HG03565 (cell line): ENCODE data around the gene TMEM128.
"Not testable (repeated sequence)": the region's sequence is repeated elsewhere in the genome, so short reads cannot be mapped to it uniquely, and the experiment has no call there.

Experiments
- ATAC-seq: cut with Tn5 transposase; IDR thresholded peaks from one replicate; pipeline ENCODE4 v1.9.1; 2021; ENCODE audit warnings: mild to moderate bottlenecking, moderate library complexity; ENCODE audit not compliant: unreplicated experiment

Gene TMEM128

DNA sequence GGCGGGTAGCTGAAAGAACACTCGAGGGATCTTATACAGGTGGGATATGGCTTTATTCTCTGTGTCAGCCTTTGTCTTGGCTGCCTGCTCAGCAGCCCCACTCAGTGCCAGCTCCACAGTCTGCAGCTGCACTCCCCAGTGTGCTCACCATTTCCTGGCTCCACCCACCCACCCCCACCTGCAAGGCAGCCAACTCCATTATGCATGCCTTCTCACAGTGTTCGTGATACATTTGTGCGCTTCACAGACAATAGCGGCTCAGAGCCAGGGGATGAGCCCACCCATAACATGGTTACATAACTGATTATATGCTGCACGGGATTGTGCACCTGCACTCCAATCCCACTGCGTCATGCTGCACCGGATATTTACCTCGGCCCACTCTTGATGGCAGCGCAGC is 8.8 kb upstream of the TMEM128 start:
- no peak for ATAC-seq

DNA sequence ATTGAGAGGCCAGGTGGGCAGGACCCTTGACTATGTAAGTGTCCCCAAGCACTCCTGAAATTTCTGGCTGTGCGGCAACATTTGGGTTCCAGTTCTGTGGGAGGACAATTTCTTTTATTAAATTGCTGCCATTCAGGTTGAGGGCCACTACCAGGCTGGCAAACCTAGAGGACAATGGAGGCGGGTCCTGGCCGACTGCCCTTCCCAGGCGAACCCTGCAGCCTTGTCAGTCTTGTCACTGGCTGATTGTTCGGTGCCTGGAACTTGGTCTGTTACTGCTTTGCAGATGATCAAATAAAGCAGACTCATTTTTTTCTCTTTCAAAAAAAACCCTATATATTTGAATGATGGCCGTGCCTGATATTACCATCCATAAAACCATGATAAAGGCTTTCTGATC is 6.6 kb upstream of the TMEM128 start:
- ATAC-seq = no peak

DNA sequence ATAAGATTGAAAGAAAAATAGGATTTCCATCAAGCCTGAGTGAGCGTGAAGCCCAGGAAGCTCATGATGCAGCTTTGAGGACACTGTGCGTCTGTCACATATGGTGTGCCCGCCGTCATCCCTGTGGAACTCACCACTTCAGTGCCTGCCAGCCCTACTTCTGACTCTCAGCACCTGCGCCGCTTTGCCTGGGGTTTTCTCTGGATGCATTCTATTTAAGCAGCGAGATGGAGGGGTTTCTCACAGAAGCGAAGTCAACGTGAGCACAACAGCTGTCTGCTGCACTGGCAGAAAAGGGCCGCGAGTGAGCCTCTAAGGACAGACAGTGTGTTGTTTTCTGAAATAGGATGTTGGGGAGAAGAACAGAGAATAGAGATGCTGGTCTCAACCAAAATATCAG is 6.2 kb upstream of the TMEM128 start:
- ATAC-seq = no peak

DNA sequence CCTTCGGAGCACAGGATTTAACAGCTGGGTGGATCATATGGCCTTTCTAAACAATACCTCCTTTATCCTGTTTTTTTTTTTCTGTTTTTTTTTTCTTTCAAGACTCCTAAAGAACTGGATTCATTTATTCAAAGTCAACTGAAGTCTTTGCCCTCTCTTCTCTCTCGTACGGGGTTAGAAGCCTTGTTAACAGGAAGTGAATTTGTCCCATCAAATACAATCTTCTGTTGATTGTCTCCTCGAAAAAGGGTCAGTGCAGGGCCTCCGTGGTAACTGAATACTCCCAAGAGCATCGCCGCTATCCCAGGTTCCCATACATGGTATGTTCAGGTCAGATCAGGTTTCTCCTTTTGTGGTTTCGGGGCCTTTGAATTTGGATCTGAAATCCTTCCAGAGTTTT is 1.8 kb upstream of the TMEM128 start:
- no peak for ATAC-seq

DNA sequence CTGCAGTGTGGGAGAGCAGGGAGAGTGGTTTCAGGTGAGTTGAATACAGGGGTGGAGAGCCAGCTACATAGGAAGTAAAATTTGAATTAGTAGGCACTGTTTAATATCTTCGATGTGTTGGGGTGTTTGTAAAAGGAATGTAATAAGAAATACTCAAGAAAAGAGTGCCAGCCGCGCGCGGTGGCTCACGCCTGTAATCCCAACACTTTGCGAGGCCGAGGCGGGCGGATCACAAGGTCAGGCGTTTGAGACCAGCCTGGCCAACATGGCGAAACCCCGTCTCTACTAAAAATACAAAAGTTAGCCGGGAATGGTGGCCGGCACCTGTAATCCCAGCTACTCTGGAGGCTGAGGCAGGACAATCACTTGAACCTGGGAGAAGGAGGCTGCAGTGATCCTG is 1.3 kb upstream of the TMEM128 start:
- ATAC-seq = not testable (repeated sequence)

DNA sequence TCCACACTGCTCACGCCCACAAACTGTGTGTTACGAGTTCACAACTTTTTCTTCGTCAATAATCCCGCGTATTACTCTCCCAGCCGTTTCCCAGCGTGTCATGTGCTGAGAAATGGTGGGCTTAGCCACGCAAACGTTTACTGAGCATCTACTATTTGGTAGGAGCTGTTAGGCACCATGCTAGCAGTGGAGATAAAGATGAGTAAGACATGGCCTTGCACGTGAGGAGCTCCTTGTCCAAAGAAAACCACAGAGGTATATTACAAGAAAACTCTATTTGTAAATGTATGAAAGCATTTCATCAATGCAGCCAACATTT is 821 bp upstream of the TMEM128 start:
- ATAC-seq = no peak

DNA sequence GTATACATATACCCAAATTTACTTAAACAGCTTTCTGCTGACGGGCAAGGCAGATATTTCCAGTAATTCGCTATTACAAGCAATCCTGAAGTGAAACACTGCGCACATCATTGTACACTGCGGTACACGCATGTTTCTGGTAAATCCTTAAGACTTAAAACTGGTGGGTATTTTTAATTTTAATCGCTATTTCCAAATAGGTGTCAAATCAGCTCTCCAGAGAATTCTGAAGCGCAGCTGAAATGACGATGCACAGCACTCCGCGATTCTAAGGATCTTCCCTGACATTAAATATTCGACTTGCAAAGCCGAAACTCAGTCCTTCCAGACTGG is 361 bp downstream of the TMEM128 start:
- ATAC-seq = peak; percentile 3

DNA sequence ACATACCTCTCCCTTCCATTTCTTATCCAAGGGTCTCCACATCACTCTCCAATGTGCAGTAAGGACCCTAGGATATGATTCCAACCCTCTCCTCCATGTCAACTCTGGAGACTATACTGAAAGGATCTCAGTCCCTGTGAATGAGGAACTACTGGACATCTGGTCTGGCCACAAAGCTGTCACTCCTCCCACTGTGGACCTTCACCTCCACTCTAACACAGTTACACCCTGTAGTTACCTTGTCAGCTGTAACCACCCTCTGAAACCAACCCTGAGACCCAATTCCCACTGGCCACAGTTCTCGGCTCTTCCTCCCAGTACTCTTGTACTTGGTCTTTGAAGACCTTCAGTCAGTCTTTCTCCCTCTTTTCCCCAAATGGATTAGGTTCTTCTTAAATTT is 2.9 kb downstream of the TMEM128 start:
- ATAC-seq = no peak

DNA sequence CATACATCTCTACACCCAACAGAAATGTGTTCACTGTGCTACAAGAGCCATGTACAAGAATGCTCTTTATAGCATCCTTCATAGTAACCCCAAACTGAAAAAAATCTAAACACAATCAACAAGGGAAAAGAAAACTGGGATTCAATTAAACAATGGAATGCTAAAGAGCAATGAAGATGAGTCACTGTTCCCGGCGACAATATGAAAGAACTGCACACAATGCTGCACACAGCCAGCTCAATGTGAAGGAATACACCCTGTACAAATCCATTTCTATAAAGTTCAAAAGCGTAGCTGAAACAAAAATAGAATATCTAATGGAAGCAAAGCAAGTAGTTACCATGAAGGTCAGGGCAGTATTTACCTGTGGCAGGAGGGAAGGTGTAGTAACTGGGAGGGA is 8.5 kb downstream of the TMEM128 start:
- not testable (repeated sequence) for ATAC-seq

DNA sequence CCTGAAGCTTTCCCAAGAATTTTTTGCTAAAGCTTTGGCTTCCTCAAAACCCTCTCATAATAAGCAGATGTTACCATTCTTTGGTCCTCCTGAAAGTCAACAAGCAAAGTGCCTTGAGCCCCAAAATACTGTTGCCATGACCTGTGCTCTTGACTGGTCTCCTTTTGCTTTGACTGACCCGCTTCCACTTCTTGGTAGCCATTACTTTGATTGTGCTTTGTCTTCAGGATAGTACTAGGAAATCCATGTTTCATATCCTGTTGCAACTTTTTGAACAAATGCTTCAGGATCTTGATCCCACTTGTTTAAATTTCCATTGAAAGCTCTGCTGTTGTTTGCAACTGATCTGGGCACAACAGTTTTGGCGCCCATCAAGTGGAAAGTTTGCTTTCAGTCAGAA is 14.4 kb downstream of the TMEM128 start:
- no peak for ATAC-seq

DNA sequence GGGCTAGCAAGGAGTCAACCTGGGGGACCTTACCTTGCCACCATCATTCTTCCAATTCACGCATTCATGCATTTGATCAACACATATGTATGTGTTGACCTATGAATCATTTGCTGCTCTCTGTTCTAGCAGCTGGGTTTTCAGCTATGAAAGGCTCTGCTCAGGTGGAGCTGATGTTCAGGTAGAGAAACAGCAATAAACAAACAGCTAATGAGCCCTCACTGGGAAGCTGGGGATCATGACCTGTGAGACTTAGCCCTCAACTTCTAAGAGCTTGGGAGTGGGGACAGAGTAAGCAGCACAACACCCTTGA is 19.7 kb downstream of the TMEM128 start:
- ATAC-seq = no peak

DNA sequence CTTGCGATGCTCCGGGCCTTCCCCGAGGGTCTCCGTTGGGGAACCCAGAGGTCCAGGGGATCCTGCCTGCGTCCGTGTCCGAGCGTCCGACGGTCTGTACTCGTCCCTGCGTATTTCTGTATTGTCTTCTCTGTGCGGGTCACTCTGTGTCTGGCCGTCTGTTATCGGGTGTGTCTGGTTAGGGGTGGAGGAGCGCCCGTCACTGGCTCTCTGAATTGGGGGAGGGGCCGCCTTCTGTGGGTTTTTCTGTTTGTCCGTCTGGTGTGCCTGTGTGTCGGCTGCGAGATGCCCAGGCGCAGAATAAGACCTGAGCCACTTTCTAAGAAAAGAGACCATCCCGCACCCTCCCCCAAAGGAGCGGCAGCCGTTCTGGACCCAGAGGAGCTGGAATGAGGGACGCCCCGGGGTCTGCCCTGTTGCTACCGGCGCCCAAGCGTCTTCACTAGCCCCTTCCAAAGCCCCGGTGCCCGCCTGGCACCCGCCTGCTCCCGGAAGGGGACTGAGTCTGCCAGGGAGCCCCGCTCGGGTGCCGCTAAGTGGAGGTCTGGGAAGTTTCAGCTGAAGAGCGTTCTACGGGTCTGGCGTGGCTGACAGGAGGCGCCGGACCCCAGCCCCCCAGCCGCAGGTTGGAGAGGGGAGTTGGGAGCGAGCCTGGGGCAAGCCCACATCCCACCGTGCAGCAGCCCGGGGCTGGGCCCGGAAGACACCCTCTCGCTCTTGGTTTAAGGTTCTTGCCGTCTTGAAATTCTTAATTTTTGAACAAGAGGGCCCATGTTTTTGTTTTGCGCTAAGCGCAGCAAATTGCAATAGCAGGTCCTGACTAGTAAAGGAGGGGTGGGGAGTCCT is 20.3 kb downstream of the TMEM128 start:
- no peak for ATAC-seq

DNA sequence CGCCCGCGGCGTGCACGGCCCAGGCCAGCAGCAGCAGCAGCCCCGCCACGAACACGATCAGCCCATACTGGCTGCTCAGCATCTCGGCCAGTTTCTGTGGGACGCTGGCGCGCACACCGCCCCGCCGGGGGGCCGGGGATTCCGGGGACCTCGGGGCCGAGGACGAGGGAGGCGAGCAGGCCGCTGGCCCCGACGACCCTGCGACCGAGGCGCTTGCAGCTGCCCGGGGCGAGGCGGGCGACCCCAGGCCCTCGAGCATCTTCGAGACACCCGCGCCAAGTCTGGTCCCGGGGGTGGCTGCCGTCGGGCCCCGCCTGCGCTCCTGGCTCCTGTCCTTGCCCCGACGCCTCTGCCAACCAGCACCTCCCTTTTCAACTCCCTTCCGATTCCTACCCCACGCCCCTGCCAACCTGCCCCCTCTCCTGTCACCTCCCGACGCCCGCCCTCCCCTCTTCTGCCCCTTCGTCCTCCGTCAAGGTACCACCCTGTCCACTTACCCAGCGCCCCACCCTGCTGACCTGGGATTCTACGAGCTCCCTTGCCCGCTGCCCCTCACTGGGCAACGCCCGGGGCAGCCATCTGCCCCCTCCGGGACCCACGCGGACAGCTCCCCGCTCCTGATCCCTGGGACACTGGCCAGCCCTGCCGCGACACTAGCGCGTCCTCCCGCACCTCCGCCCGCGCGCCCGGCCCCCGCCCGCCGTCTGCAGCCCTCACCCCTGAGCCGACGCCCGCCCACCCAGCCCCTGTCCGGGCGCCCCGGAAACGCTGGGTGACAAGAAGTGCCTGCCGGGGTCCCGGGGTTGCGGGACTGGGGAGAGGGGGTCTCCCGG is 21.2 kb downstream of the TMEM128 start, which contains the start of gene OTOP1:
Gene OTOP1, minus strand, starts transcription at position 324 of the 833 bp plus-strand sequence. Its CDS starts 65 bp downstream, at position 259.
- ATAC-seq = no peak

DNA sequence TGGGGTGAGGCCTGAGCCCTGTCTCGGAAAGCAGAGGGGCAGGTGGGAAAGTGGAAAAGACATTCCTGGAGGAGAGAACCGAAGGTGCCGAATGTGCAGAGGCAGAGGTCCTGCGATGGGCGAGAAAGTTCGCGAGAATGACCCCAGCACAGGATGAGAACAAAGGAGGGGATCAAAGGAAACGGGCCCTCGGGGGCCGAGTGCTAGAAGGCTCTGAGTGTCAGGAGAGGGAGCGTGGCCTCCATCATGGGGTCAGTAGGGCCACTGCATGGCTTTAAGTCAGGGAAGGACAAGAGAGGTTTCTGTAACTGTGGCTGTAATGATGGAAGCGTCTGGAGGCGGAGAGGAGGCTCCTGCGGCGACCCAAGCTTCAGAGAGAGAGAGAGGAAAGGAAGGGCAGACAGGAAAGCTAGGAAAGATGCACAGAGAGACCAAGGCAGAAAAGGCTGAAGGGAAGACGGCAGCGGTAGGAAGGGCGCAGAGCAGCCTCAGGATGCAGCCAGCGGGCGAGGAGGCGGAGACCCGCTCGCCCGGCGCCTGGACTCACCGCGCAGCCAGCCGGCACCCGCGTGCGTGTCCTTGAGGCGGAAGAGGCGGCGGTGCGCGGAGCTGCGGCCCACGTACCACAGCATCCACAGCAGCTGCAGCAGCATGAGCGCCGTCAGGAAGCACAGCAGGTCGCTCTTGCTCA is 22.0 kb downstream of the TMEM128 start:
- ATAC-seq = no peak

DNA sequence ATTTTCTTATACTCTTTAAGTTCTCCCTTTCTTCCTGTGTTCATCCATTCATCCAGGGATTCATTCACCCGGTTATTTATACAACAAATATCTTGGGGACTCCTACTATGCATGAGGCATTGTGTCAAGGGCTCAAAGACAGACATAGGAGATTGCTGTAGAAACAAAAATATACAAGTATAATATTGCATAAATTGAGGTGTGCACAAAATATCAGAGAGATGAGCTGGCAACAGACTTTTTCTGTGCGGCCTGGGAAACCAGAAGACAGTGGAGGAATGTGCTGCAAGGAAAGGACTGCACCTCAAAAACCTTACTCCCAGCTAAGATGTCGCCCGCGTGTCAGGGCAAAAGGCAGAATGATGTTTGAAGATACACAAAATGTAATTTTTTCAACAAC is 30.9 kb downstream of the TMEM128 start:
- no peak for ATAC-seq

DNA sequence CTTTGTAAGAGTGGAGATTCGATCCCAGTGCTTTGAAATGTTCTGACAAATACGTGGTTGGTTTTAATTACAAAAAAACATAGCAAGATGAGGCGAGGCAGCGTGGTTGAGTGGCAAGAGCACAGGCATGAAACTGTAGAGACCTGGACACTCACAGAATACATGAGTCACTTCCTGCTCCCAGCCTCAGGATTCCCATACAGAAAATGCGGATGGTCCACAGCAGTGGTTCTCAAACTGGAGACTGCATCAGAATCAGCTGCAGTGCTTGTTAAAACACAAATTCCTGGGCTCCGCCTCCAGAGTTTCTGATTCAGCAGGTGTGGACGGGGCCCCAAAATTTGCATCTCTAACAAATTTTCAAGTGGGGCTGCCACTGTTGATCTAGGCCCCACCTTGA is 31.4 kb downstream of the TMEM128 start:
- ATAC-seq = no peak

DNA sequence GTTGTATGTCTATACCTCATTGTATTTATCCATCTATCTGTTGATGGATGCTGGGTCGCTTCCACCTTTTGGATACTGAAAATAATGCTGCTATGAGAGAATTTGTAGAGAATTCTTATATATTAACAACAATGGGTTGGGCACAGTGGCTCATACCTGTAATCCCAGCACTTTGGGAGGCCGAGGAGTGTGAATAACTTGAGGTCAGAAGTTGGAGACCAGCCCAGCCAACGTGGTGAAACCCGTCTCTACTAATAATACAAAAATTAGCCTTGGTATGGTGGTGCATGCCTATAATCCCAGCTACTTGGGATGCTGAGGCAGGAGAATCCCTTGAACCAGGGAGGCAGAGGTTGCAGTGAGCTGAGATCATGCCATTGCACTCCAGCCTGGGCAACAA is 34.3 kb downstream of the TMEM128 start:
- ATAC-seq = not testable (repeated sequence)

DNA sequence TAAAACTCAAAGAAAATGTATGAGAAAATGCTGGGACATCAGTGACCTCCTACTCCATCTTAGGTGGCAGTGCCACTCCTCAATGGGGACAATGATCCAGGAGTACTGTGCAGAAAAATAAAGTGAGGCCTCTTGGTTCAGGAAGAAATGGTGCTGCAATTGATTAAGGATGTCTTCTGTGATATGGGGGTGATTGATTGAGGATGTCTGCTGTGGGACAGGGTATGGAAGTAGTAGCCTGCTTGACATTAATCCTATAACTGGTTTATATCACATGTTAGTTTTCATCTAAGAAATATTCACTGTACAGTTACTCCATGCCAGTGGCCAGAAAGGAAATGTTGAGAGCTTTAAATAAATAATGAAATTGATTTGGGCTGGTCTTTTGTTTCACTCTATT is 41.8 kb downstream of the TMEM128 start:
- no peak for ATAC-seq

DNA sequence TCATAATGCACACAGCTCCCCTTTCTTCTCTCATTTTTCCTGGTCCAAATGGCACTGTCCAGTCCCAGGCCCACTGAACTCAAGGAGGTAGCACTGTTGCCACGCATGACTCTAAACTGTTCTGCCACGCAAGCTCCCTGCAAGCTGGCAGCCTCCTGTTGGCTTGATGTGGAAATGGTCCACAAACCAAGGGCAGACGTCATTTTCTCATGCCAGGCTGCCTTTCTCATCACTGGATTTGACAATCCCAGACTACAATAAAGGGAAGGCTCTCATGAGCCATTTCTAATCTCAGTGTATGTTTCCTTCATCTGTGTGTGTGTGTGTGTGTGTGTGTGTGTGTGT is 43.6 kb downstream of the TMEM128 start:
- ATAC-seq = no peak

DNA sequence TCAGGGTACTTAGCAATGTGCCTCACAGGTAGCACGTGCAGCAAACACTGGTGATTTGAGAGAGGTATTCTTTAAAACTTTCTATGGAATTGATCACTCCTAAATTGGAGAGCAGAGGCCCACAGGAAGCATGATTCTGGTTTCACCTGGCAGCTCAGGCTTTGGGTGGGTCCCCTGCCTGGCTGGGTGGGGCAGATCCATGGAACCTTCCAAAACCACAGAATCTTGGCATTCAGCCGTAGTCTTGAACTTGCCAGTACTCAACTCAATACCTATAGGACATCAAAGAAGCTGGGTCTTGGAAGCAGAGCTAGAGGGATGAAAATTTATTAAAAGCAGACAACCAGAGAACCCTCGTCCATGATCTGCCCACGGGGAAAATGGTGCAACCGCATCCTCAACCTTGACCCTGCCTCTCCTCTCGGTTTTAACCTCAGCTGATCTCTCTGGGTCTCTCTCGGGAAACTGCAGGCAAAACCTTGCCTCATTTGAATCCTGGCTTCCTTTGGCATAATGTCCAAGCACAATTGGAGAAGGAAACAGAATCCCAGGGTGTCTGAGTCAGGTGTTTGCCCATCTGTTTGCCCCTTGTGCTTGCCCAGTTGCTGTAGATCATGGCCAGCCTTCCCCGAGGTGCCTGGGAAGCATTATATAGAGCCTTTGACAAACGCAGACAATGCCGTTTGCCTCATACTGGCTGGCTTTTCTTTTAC is 44.2 kb downstream of the TMEM128 start:
- no peak for ATAC-seq

DNA sequence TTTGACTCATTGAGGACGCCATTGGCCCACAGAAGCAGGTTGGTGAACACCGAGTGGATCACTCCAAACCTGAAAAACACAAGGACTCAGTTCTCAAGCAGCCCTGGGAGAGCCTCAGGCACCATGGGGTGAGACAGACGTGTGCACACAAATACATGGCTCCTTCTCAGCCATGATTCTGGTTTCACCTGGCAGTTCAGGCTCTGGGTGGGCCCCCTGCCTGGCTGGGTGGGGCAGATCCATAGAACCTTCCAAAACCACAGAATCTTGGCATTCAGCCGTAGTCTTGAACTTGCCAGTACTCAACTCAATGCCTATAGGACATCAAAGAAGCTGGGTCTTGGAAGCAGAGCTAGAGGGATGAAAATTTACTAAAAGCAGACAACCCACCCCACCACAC is 45.5 kb downstream of the TMEM128 start:
- ATAC-seq = no peak
